HepG2 (cell line): ENCODE results near the gene CD300C. TPM values are rescaled to one million over a fixed set of nuclear protein-coding genes. Genes with fewer than 3 reads are reported as not detected.

Experiments
- AGO1 ChIP-seq: fragments of 200-400 bp; formaldehyde crosslinking; IDR thresholded peaks from 2 replicates; pipeline ENCODE4 v1.6.1; 2017; ENCODE audit warnings: mild to moderate bottlenecking, low read depth, low read length, moderate library complexity; ENCODE audit not compliant: poor library complexity, severe bottlenecking
- AHDC1 ChIP-seq: sonication (generic); formaldehyde crosslinking; IDR thresholded peaks from 2 replicates; pipeline ENCODE4 v1.5.1; 2020; ENCODE audit warnings: mild to moderate bottlenecking, missing genetic modification reagents, borderline replicate concordance
- ATAD3A ChIP-seq: sonication (generic); formaldehyde crosslinking; IDR thresholded peaks from 2 replicates; pipeline ENCODE4 v1.4.0; 2020; ENCODE audit warnings: missing genetic modification reagents
- CCDC6 ChIP-seq: sonication (generic); formaldehyde crosslinking; IDR thresholded peaks from 2 replicates; pipeline ENCODE4 v1.8.1; 2022; ENCODE audit warnings: mild to moderate bottlenecking, missing genetic modification reagents, moderate library complexity
- E2F2 ChIP-seq: sonication (generic); formaldehyde crosslinking; IDR thresholded peaks from 2 replicates; pipeline ENCODE4 v1.4.0; 2020; ENCODE audit warnings: missing genetic modification reagents, borderline replicate concordance
- ELF4 ChIP-seq: sonication (generic); formaldehyde crosslinking; IDR thresholded peaks from 2 replicates; pipeline ENCODE4 v1.5.0; 2020; ENCODE audit warnings: missing genetic modification reagents, mild to moderate bottlenecking, moderate library complexity, borderline replicate concordance
- MATR3 ChIP-seq: sonication (generic); formaldehyde crosslinking; IDR thresholded peaks from 2 replicates; pipeline ENCODE4 v1.4.0; 2020; ENCODE audit warnings: missing genetic modification reagents
- MED13 ChIP-seq: sonication (generic); formaldehyde crosslinking; IDR thresholded peaks from 2 replicates; pipeline ENCODE4 v1.5.0; 2020; ENCODE audit warnings: missing genetic modification reagents
- MLX ChIP-seq: IDR thresholded peaks from 2 replicates; pipeline ENCODE4 v1.6.1; 2016
- NBN ChIP-seq: fragments of 450-650 bp; conservative IDR thresholded peaks from 2 replicates; pipeline ENCODE4 v1.6.1; 2017
- NONO ChIP-seq, 2 experiments: fragments of 450-650 bp in 1 of 2; sonication (generic) in 1 of 2; formaldehyde crosslinking in 1 of 2; IDR thresholded peaks in 1 of 2; conservative IDR thresholded peaks in 1 of 2; 2 replicates each; pipeline versions ENCODE4 v1.6.1 to v1.8.0; 2017 to 2022; ENCODE audit warnings: mild to moderate bottlenecking in 1 of 2, missing genetic modification reagents in 1 of 2, moderate library complexity in 1 of 2
- PHF20 ChIP-seq: sonication (generic); formaldehyde crosslinking; IDR thresholded peaks from 2 replicates; pipeline ENCODE4 v1.5.0; 2020; ENCODE audit warnings: mild to moderate bottlenecking, missing genetic modification reagents
- SIX4 ChIP-seq: sonication (generic); formaldehyde crosslinking; IDR thresholded peaks from 2 replicates; pipeline ENCODE4 v1.4.0; 2020; ENCODE audit warnings: missing genetic modification reagents
- SMYD3 ChIP-seq: sonication (generic); formaldehyde crosslinking; IDR thresholded peaks from 2 replicates; pipeline ENCODE4 v1.8.1; 2023; ENCODE audit warnings: mild to moderate bottlenecking, missing genetic modification reagents
- SOX6 ChIP-seq, 2 experiments: fragments of 450-650 bp in 1 of 2; sonication (generic) in 1 of 2; formaldehyde crosslinking in 1 of 2; IDR thresholded peaks; 2 replicates each; pipeline versions ENCODE4 v1.4.0 to v1.6.1; 2017 to 2020; ENCODE audit warnings: antibody characterized with exemption in 1 of 2, mild to moderate bottlenecking in 1 of 2, missing genetic modification reagents in 1 of 2
- SP5 ChIP-seq: IDR thresholded peaks from 2 replicates; pipeline ENCODE4 v1.6.1; 2016; ENCODE audit warnings: low read depth, borderline replicate concordance
- TBL1XR1 ChIP-seq: fragments of 150-350 bp; IDR thresholded peaks from 2 replicates; pipeline ENCODE4 v1.6.1; 2014; ENCODE audit warnings: borderline replicate concordance, low read length; ENCODE audit not compliant: partially characterized antibody
- TSC22D2 ChIP-seq: sonication (generic); formaldehyde crosslinking; IDR thresholded peaks from 2 replicates; pipeline ENCODE4 v1.5.1; 2020; ENCODE audit warnings: missing genetic modification reagents, mild to moderate bottlenecking, borderline replicate concordance
- polyA plus RNA-seq, 8 experiments: library from polyadenylated mRNA; depleted of rRNA in 3 of 8; stranded (reverse) in 7 of 8; unstranded in 1 of 8; fragments of >200 nt; fragmentation: Illumina TruSeq in 4 of 8; extraction: Trizol in 4 of 8; gene quantifications; 2 replicates each; pipeline versions ENCODE4 v1.2.1 to v1.2.3, GENCODE V29; 2011 to 2016; ENCODE audit warnings: low read depth in 4 of 8, missing spikeins in 1 of 8, mixed read lengths in 1 of 8; ENCODE audit not compliant: insufficient read depth in 1 of 8
- total RNA-seq, 5 experiments: library from RNA; depleted of rRNA; stranded (reverse); fragments of >200 nt; fragmentation: Illumina TruSeq; extraction: Trizol; gene quantifications; 2 replicates each; pipeline ENCODE4 v1.2.3, GENCODE V29; 2016; ENCODE audit warnings: low read depth in 1 of 5

The CD300C gene
- total and polyA plus RNA-seq, 2 of the 13 experiments (the other 11 are each of a cell fraction or from before 2014, with no cell fraction given): not detected

GRCh38 chr17:74513987-74514631, 31.8 kb downstream of the CD300C start (continued):
- TF ChIP-seq TBL1XR1 (peak; percentile 25), SP5 (CRISPR knock-in tag) (no peak), AGO1 (no peak), CCDC6 (CRISPR knock-in tag) (no peak), TSC22D2 (CRISPR knock-in tag) (no peak), SOX6 (IDR thresholded peaks at IDR 0.05) (no peak), SOX6 (CRISPR knock-in tag; IDR thresholded peaks at IDR 0.05) (no peak), NONO (IDR thresholded peaks at IDR 0.05) (0 out of 2 replicates have a peak, but pooled peaks have one; percentile 32), NONO (CRISPR knock-in tag; conservative IDR thresholded peaks at IDR 0.05) (no peak), MATR3 (no peak), PHF20 (CRISPR knock-in tag) (peak; percentile 16; the same call in 1 of the 2 replicates), MLX (CRISPR knock-in tag) (no peak), AHDC1 (no peak), E2F2 (CRISPR knock-in tag) (no peak), NBN (peak; percentile 90; the same call in 1 of the 2 replicates), MED13 (no peak), ELF4 (CRISPR knock-in tag) (no peak), SMYD3 (CRISPR knock-in tag) (no peak), ATAD3A (CRISPR knock-in tag) (no peak), SIX4 (no peak)
